H1 (cell line): ENCODE measurements around the gene THAP7. TPM values are rescaled to one million over a fixed set of nuclear protein-coding genes. Genes with fewer than 3 reads are reported as not detected.

ENCODE experiments used
- ASH2L ChIP-seq: fragments of 200-600, 300-600 bp; sonication (generic); IDR thresholded peaks from one replicate; pipeline ENCODE4 v1.7.1; 2017; ENCODE audit warnings: low read length
- ATF2 ChIP-seq: IDR thresholded peaks from 2 replicates; pipeline ENCODE4 v1.6.1; 2012; ENCODE audit warnings: low read length, inconsistent platforms
- BACH1 ChIP-seq: IDR thresholded peaks from 2 replicates; pipeline ENCODE4 v1.6.1; 2012; ENCODE audit warnings: low read length, improper control_type of control experiment
- CBX8 ChIP-seq: fragments of 300-800, 300-1000 bp; sonication (generic); IDR thresholded peaks from 2 replicates; pipeline ENCODE4 v1.7.1; 2016; ENCODE audit warnings: low read depth, low read length, borderline replicate concordance
- CTBP2 ChIP-seq: IDR thresholded peaks from 2 replicates; pipeline ENCODE4 v1.7.0; 2011; ENCODE audit warnings: borderline replicate concordance, mild to moderate bottlenecking, moderate library complexity, mixed read lengths, low read length; ENCODE audit not compliant: insufficient read depth, insufficient read length
- CTCF ChIP-seq, 3 experiments: IDR thresholded peaks; 1 replicate in 2 of 3; 2 replicates in 1 of 3; pipeline versions ENCODE4 v1.5.1 to v1.6.1; 2011; ENCODE audit warnings: low read length in 3 of 3, mild to moderate bottlenecking in 3 of 3, inconsistent platforms in 2 of 3, low read depth in 1 of 3, moderate library complexity in 1 of 3; ENCODE audit not compliant: insufficient read depth in 1 of 3; ENCODE audit errors: control extremely low read depth in 1 of 3
- EZH2 ChIP-seq: fragments of 200-600 bp; sonication (generic); IDR thresholded peaks from 2 replicates; pipeline ENCODE4 v1.7.1; 2012; ENCODE audit warnings: low read depth, mild to moderate bottlenecking, moderate library complexity, low read length, inconsistent platforms; ENCODE audit not compliant: severe bottlenecking
- FOSL1 ChIP-seq: IDR thresholded peaks from 2 replicates; pipeline ENCODE4 v1.6.1; 2011; ENCODE audit warnings: mild to moderate bottlenecking, low read depth, low read length, moderate library complexity; ENCODE audit not compliant: insufficient read depth
- KDM5A ChIP-seq: fragments of 200-600 bp; IDR thresholded peaks from 2 replicates; pipeline ENCODE4 v1.7.1; 2012; ENCODE audit warnings: mild to moderate bottlenecking, low read length, inconsistent platforms, mixed read lengths
- NANOG ChIP-seq: IDR thresholded peaks from 2 replicates; pipeline ENCODE4 v1.6.1; 2011; ENCODE audit warnings: low read length, low read depth, mild to moderate bottlenecking, inconsistent platforms; ENCODE audit not compliant: insufficient read depth, poor library complexity, severe bottlenecking
- RAD21 ChIP-seq, 2 experiments: IDR thresholded peaks in 1 of 2; conservative IDR thresholded peaks in 1 of 2; 2 replicates each; pipeline ENCODE4 v1.6.1; 2011; ENCODE audit warnings: low read depth in 2 of 2, low read length in 2 of 2, improper control_type of control experiment in 1 of 2, inconsistent platforms in 1 of 2, mild to moderate bottlenecking in 1 of 2, moderate library complexity in 1 of 2
- SIN3A ChIP-seq, 2 experiments: IDR thresholded peaks in 1 of 2; conservative IDR thresholded peaks in 1 of 2; 2 replicates each; pipeline ENCODE4 v1.6.1; 2011 to 2012; ENCODE audit warnings: low read length in 2 of 2, improper control_type of control experiment in 1 of 2, low read depth in 1 of 2, mild to moderate bottlenecking in 1 of 2
- SP1 ChIP-seq: IDR thresholded peaks from 2 replicates; pipeline ENCODE4 v1.6.1; 2011; ENCODE audit warnings: low read depth, low read length
- SP4 ChIP-seq: IDR thresholded peaks from 2 replicates; pipeline ENCODE4 v1.6.1; 2012; ENCODE audit warnings: low read length, inconsistent platforms
- TAF1 ChIP-seq: IDR thresholded peaks from 2 replicates; pipeline ENCODE4 v1.6.1; 2011; ENCODE audit warnings: mild to moderate bottlenecking, low read depth, low read length
- TEAD4 ChIP-seq: IDR thresholded peaks from 2 replicates; pipeline ENCODE4 v1.6.1; 2012; ENCODE audit warnings: low read depth, low read length, inconsistent platforms, mixed read lengths
- ZNF274 ChIP-seq: IDR thresholded peaks from 2 replicates; pipeline ENCODE4 v1.7.0; 2012; ENCODE audit warnings: low read length, borderline replicate concordance; ENCODE audit errors: extremely low read depth
- polyA plus RNA-seq, 7 experiments: library from polyadenylated mRNA; depleted of rRNA in 3 of 7; stranded (reverse) in 5 of 7; unstranded in 2 of 7; fragments of >200 nt in 5 of 7; fragments of 200-250 nt in 2 of 7; gene quantifications; 1 replicate in 5 of 7; 2 replicates in 1 of 7; 4 replicates in 1 of 7; pipeline versions ENCODE4 v1.2.1 to v1.2.3, GENCODE V29; 2011 to 2013; ENCODE audit warnings: missing spikeins in 2 of 7, mixed read lengths in 2 of 7
- total RNA-seq: library from RNA; stranded (reverse); fragmentation: NEBNext Ultra II Directional; extraction: Animal tissue kit (Norgen Biotek cat#: 25700); gene quantifications from 2 replicates; pipeline ENCODE4 v1.2.1, GENCODE V29; 2021
- TF ChIP-seq, protein P1 (sequence below): IDR thresholded peaks from 2 replicates; pipeline ENCODE4 v1.6.1; 2012; ENCODE audit warnings: inconsistent platforms

THAP7 gene
- total and polyA plus RNA-seq, 2 of the 8 experiments (the other 6 are each of a cell fraction or from before 2014, with no cell fraction given) = 16.9 to 32.5 TPM

- no peak for TF ChIP-seq TEAD4
- no peak for TF ChIP-seq KDM5A
- no peak for TF ChIP-seq CBX8
- peak; percentile 64 for TF ChIP-seq ASH2L
- no peak for TF ChIP-seq ATF2
- no peak; the same call in 1 of the 2 replicates for TF ChIP-seq SP4
- peak; percentile 5 for TF ChIP-seq EZH2
- TF ChIP-seq, protein P1, sequence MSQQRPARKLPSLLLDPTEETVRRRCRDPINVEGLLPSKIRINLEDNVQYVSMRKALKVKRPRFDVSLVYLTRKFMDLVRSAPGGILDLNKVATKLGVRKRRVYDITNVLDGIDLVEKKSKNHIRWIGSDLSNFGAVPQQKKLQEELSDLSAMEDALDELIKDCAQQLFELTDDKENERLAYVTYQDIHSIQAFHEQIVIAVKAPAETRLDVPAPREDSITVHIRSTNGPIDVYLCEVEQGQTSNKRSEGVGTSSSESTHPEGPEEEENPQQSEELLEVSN = peak; percentile 80
- TF ChIP-seq NANOG = peak; percentile 20
- no peak for TF ChIP-seq ZNF274
- TF ChIP-seq FOSL1 = no peak
- no peak; a peak in 1 of 4 replicates for TF ChIP-seq SIN3A (conservative IDR thresholded peaks at IDR 0.05 in 1 of 2, IDR thresholded peaks at IDR 0.05 in 1 of 2; ENCODE audit: low read depth in 1 of 2, low read length in 2 of 2)
- peak; percentile 84 for TF ChIP-seq TAF1
- TF ChIP-seq CTCF (IDR thresholded peaks at IDR 0.05; ENCODE audit: control extremely low read depth in 1 of 3, insufficient read depth in 1 of 3, low read depth in 1 of 3, low read length in 3 of 3) = peak; percentile 62 to 69 (median 65)
- no peak for TF ChIP-seq BACH1
- TF ChIP-seq CTBP2 = no peak
- TF ChIP-seq SP1 = no peak
- peak; percentile 42 to 53 for TF ChIP-seq RAD21 (IDR thresholded peaks at IDR 0.05 in 1 of 2, conservative IDR thresholded peaks at IDR 0.05 in 1 of 2; ENCODE audit: low read depth in 2 of 2, low read length in 2 of 2)
These were observed 19.9 kb downstream of the THAP7 start, which contains the start of gene LZTR1 (continued) for GRCh38 chr22:20981787-20982562.
